H9 (cell line): ENCODE measurements around the gene LASP1. TPM values are rescaled to one million over a fixed set of nuclear protein-coding genes. Genes with fewer than 3 reads are reported as not detected.

Experiments used
- DNase-seq: peaks from one replicate; pipeline ENCODE4 v3.0.0-alpha.2; 2017
- H2AFZ ChIP-seq: one replicate; pipeline ENCODE4 v1.6.1; 2013; ENCODE audit warnings: mild to moderate bottlenecking, low read length, control low read depth, moderate library complexity
- H2AK5ac ChIP-seq: 2 replicates; pipeline ENCODE4 v1.6.1; 2013; ENCODE audit warnings: low read length, control low read depth, mixed read lengths; ENCODE audit not compliant: insufficient read length
- H2BK120ac ChIP-seq: one replicate; pipeline ENCODE4 v1.6.1; 2013; ENCODE audit warnings: low read depth, mild to moderate bottlenecking, low read length, control low read depth, inconsistent platforms; ENCODE audit not compliant: poor library complexity, severe bottlenecking
- H2BK12ac ChIP-seq: 2 replicates; pipeline ENCODE4 v1.6.1; 2013; ENCODE audit warnings: low read length, control low read depth, mixed read lengths, low read depth; ENCODE audit not compliant: insufficient read length
- H2BK15ac ChIP-seq: 2 replicates; pipeline ENCODE4 v1.6.1; 2013; ENCODE audit warnings: low read depth, low read length, control low read depth
- H2BK20ac ChIP-seq: one replicate; pipeline ENCODE4 v1.6.1; 2013; ENCODE audit warnings: low read depth, mild to moderate bottlenecking, low read length, control low read depth, inconsistent platforms; ENCODE audit not compliant: poor library complexity, severe bottlenecking
- H2BK5ac ChIP-seq: 2 replicates; pipeline ENCODE4 v1.6.1; 2013; ENCODE audit warnings: low read length, control low read depth, mixed read lengths; ENCODE audit not compliant: insufficient read length
- H3K14ac ChIP-seq: 2 replicates; pipeline ENCODE4 v1.6.1; 2013; ENCODE audit warnings: low read length, control low read depth; ENCODE audit not compliant: insufficient read depth
- H3K18ac ChIP-seq: 2 replicates; pipeline ENCODE4 v1.6.1; 2013; ENCODE audit warnings: low read depth, mild to moderate bottlenecking, mixed read lengths, low read length, control low read depth; ENCODE audit not compliant: insufficient read length
- H3K23ac ChIP-seq: 2 replicates; pipeline ENCODE4 v1.6.1; 2013; ENCODE audit warnings: low read length, control low read depth, mixed read lengths, low read depth; ENCODE audit not compliant: insufficient read length
- H3K23me2 ChIP-seq: 2 replicates; pipeline ENCODE4 v1.6.1; 2013; ENCODE audit warnings: low read depth, mild to moderate bottlenecking, mixed read lengths, low read length, control low read depth; ENCODE audit not compliant: insufficient read length, poor library complexity, severe bottlenecking
- H3K27ac ChIP-seq: 2 replicates; pipeline ENCODE4 v1.5.1; 2013; ENCODE audit warnings: low read length, control low read depth, mixed read lengths, low read depth; ENCODE audit not compliant: insufficient read length
- H3K27me3 ChIP-seq: 2 replicates; pipeline ENCODE4 v1.6.1; 2013; ENCODE audit warnings: low read length, control low read depth, inconsistent platforms; ENCODE audit not compliant: insufficient read depth
- H3K4ac ChIP-seq: 2 replicates; pipeline ENCODE4 v1.6.1; 2013; ENCODE audit warnings: low read depth, mild to moderate bottlenecking, control low read depth, inconsistent platforms, low read length, moderate library complexity
- H3K4me1 ChIP-seq: 2 replicates; pipeline ENCODE4 v1.6.1; 2013; ENCODE audit warnings: low read length, control low read depth, inconsistent platforms; ENCODE audit not compliant: insufficient read depth
- H3K4me2 ChIP-seq: 2 replicates; pipeline ENCODE4 v1.6.1; 2013; ENCODE audit warnings: low read length, control low read depth, mixed read lengths; ENCODE audit not compliant: insufficient read length, insufficient read depth
- H3K56ac ChIP-seq: 2 replicates; pipeline ENCODE4 v1.6.1; 2013; ENCODE audit warnings: low read depth, mild to moderate bottlenecking, mixed read lengths, low read length, control low read depth; ENCODE audit not compliant: insufficient read length
- H3K79me1 ChIP-seq: 2 replicates; pipeline ENCODE4 v1.6.1; 2013; ENCODE audit warnings: low read depth, mild to moderate bottlenecking, moderate library complexity, low read length, control low read depth, inconsistent platforms; ENCODE audit not compliant: insufficient read depth, poor library complexity, severe bottlenecking
- H3K79me2 ChIP-seq: 2 replicates; pipeline ENCODE4 v1.6.1; 2013; ENCODE audit warnings: low read length, control low read depth, inconsistent platforms; ENCODE audit not compliant: insufficient read depth
- H3K9ac ChIP-seq: 2 replicates; pipeline ENCODE4 v1.6.1; 2013; ENCODE audit warnings: low read length, control low read depth, mixed read lengths; ENCODE audit not compliant: insufficient read length; ENCODE audit errors: extremely low read depth
- H3K9me3 ChIP-seq: one replicate; pipeline ENCODE4 v1.6.1; 2013; ENCODE audit warnings: low read depth, low read length, inconsistent platforms; ENCODE audit not compliant: control insufficient read depth
- H3T11ph ChIP-seq: one replicate; pipeline ENCODE4 v1.6.1; 2013; ENCODE audit warnings: mild to moderate bottlenecking, low read length, control low read depth, inconsistent platforms
- H4K20me1 ChIP-seq: one replicate; pipeline ENCODE4 v1.6.1; 2013; ENCODE audit not compliant: control insufficient read depth, insufficient read length, insufficient read depth
- H4K5ac ChIP-seq: 2 replicates; pipeline ENCODE4 v1.6.1; 2013; ENCODE audit warnings: low read depth, mild to moderate bottlenecking, mixed read lengths, low read length, control low read depth; ENCODE audit not compliant: insufficient read length
- H4K8ac ChIP-seq: replicated peaks from 2 replicates; pipeline ENCODE4 v1.6.1; 2013; ENCODE audit warnings: low read length, control low read depth, mixed read lengths, low read depth; ENCODE audit not compliant: insufficient read length
- H4K91ac ChIP-seq: 2 replicates; pipeline ENCODE4 v1.6.1; 2013; ENCODE audit warnings: low read depth, mild to moderate bottlenecking, moderate library complexity, mixed read lengths, low read length, control low read depth; ENCODE audit not compliant: insufficient read length
- H3K27ac Mint-ChIP-seq, 3 experiments: 2 replicates in 2 of 3; 3 replicates in 1 of 3; pipeline ENCODE4 v1.8.0; 2020 to 2021; ENCODE audit warnings: mixed read lengths in 3 of 3, mild to moderate bottlenecking in 1 of 3, moderate library complexity in 1 of 3
- H3K27me3 Mint-ChIP-seq: 2 replicates; pipeline ENCODE4 v1.8.0; 2021; ENCODE audit warnings: low read depth, mild to moderate bottlenecking, moderate library complexity, mixed read lengths
- H3K36me3 Mint-ChIP-seq, 3 experiments: 2 replicates in 2 of 3; 3 replicates in 1 of 3; pipeline ENCODE4 v1.8.0; 2020 to 2021; ENCODE audit warnings: low read depth in 3 of 3, mixed read lengths in 3 of 3; ENCODE audit not compliant: insufficient read depth in 1 of 3
- H3K4me1 Mint-ChIP-seq, 2 experiments: 2 replicates each; pipeline ENCODE4 v1.8.0; 2020; ENCODE audit warnings: mixed read lengths in 2 of 2
- H3K4me3 Mint-ChIP-seq, 2 experiments: 2 replicates in 1 of 2; 3 replicates in 1 of 2; pipeline ENCODE4 v1.8.0; 2020 to 2021; ENCODE audit warnings: mild to moderate bottlenecking in 2 of 2, mixed read lengths in 2 of 2, moderate library complexity in 1 of 2
- H3K9me3 Mint-ChIP-seq, 2 experiments: 2 replicates in 1 of 2; 3 replicates in 1 of 2; pipeline ENCODE4 v1.8.0; 2020; ENCODE audit warnings: mild to moderate bottlenecking in 2 of 2, mixed read lengths in 2 of 2, moderate library complexity in 1 of 2
- WGBS: extraction: QIAGEN DNeasy Blood & Tissue Kit; methylation state at CpG from one replicate; pipeline ENCODE4 v1.1.7; 2013; ENCODE audit warnings: missing lambda C conversion rate, low lambda C conversion rate, mixed read lengths; ENCODE audit not compliant: insufficient read length; ENCODE audit errors: extremely low coverage; 5-methylcytosine and 5-hydroxymethylcytosine counted together
- total RNA-seq: library from RNA; stranded (reverse); gene quantifications from 2 replicates; pipeline ENCODE4 v1.2.1, GENCODE V29; 2021
- TF ChIP-seq, protein P1 (sequence below): fragments of 200-600 bp; sonication (generic); conservative IDR thresholded peaks from 3 replicates; pipeline ENCODE4 v1.8.0; 2021; ENCODE audit warnings: antibody characterized with exemption, mild to moderate bottlenecking

The LASP1 gene
- total RNA-seq, 1 experiment from 2014 or later = 121 TPM

DNA sequence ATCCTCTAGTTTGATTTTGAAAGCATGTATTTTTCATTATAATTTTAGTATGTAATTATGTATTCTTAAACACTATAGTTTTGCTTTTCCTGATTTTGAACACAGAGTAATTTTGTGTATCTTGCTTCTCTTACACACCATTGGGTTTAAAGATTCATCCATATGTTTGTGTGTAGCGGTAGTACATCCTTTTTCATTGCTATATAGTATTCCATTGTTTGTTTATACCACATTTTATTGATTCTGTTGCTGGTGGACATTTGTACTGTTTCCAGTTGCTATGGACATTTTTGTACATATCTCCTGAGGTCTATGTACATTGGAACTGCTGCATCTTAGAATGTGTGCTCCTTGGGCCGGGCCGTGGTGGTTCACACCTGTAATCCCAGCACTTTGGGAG is 35.0 kb downstream of the LASP1 start:
- TF ChIP-seq, protein P1, sequence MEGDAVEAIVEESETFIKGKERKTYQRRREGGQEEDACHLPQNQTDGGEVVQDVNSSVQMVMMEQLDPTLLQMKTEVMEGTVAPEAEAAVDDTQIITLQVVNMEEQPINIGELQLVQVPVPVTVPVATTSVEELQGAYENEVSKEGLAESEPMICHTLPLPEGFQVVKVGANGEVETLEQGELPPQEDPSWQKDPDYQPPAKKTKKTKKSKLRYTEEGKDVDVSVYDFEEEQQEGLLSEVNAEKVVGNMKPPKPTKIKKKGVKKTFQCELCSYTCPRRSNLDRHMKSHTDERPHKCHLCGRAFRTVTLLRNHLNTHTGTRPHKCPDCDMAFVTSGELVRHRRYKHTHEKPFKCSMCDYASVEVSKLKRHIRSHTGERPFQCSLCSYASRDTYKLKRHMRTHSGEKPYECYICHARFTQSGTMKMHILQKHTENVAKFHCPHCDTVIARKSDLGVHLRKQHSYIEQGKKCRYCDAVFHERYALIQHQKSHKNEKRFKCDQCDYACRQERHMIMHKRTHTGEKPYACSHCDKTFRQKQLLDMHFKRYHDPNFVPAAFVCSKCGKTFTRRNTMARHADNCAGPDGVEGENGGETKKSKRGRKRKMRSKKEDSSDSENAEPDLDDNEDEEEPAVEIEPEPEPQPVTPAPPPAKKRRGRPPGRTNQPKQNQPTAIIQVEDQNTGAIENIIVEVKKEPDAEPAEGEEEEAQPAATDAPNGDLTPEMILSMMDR = no peak
- peaks cover 5 to 35% (median 28%) of the 10 kb centered on the region in 3 experiments; a peak in 6 of 7 replicates for H3K36me3 Mint-ChIP-seq
- H3K27ac ChIP-seq = no peak overlapping the region
- H3K4me2 ChIP-seq = no peak overlapping the region
- H2BK20ac ChIP-seq = no peak overlapping the region
- no peaks in the 10 kb centered on the region for H3K79me1 ChIP-seq
- no peak overlapping the region for H2AFZ ChIP-seq
- no peak overlapping the region for H3T11ph ChIP-seq
- no peak overlapping the region for H3K56ac ChIP-seq
- H3K27me3 Mint-ChIP-seq = no peaks in the 10 kb centered on the region
- H3K23me2 ChIP-seq = no peaks in the 10 kb centered on the region
- H2AK5ac ChIP-seq = no peak overlapping the region
- H3K9ac ChIP-seq = no peak overlapping the region
- H3K4me1 ChIP-seq = no peaks in the 10 kb centered on the region
- H4K8ac ChIP-seq = no peak overlapping the region
- no peak overlapping the region for H2BK15ac ChIP-seq
- H3K4me3 Mint-ChIP-seq = no peak overlapping the region
- H3K9me3 ChIP-seq = no peaks in the 10 kb centered on the region
- peaks cover 12 to 25% of the 10 kb centered on the region in 2 experiments for H3K4me1 Mint-ChIP-seq
- H4K5ac ChIP-seq = no peak overlapping the region
- no peaks in the 10 kb centered on the region for H3K27me3 ChIP-seq
- no peak overlapping the region for H3K27ac Mint-ChIP-seq
- H3K9me3 Mint-ChIP-seq = no peaks in the 10 kb centered on the region
- H4K91ac ChIP-seq = no peak overlapping the region
- H2BK120ac ChIP-seq = no peak overlapping the region
- H4K20me1 ChIP-seq = no peaks in the 10 kb centered on the region
- H2BK12ac ChIP-seq = no peak overlapping the region
- H3K23ac ChIP-seq = no peak overlapping the region
- H2BK5ac ChIP-seq = no peak overlapping the region
- no peak overlapping the region for H3K18ac ChIP-seq
- H3K4ac ChIP-seq = no peak overlapping the region
- H3K79me2 ChIP-seq = no peaks in the 10 kb centered on the region
- no peak overlapping the region for H3K14ac ChIP-seq
- DNase-seq = no peak
- WGBS = no CpG with 5 or more reads among the region's 3 CpGs
